ENCODE results near the gene STX19.

- TF ChIP-seq EZH2 (IDR thresholded peaks at IDR 0.05; ENCODE audit: insufficient read depth, low read length) = no peak
- TF ChIP-seq CTCF (IDR thresholded peaks at IDR 0.05; ENCODE audit: insufficient read depth, low read depth, low read length) = no peak
Measured at GRCh38 chr3:94008253-94008652, 20.1 kb downstream of the STX19 start.
